ENCODE results near the gene HYI.

The HYI gene

GRCh38 chr1:43444151-43444828 is 9.4 kb downstream of the HYI start:
- DNase-seq (ENCODE audit: low read depth, low spot score): no peak

- no peak for DNase-seq (ENCODE audit: low read depth, low spot score)
These were observed 10.4 kb downstream of the HYI start for GRCh38 chr1:43443197-43443946.

GRCh38 chr1:43442756-43443155 is 11.0 kb downstream of the HYI start:
- DNase-seq (ENCODE audit: low read depth, low spot score): no peak

- no peak for DNase-seq (ENCODE audit: low read depth, low spot score)
These were observed 11.7 kb downstream of the HYI start for GRCh38 chr1:43441894-43442637.

GRCh38 chr1:43441166-43441893 is 12.4 kb downstream of the HYI start:
- DNase-seq (ENCODE audit: low read depth, low spot score): no peak

- DNase-seq (ENCODE audit: low read depth, low spot score): no peak
These were observed 13.4 kb downstream of the HYI start for GRCh38 chr1:43440358-43440757.

- DNase-seq (ENCODE audit: low read depth, low spot score): no peak
These were observed 13.9 kb downstream of the HYI start for GRCh38 chr1:43439781-43440180.

- DNase-seq (ENCODE audit: low read depth, low spot score): no peak
These were observed 14.7 kb downstream of the HYI start for GRCh38 chr1:43438953-43439581.

- no peak for DNase-seq (ENCODE audit: low read depth, low spot score)
These were observed 15.2 kb downstream of the HYI start for GRCh38 chr1:43438576-43438952.

GRCh38 chr1:43438006-43438405 is 15.7 kb downstream of the HYI start:
- DNase-seq (ENCODE audit: low read depth, low spot score): no peak

- DNase-seq (ENCODE audit: low read depth, low spot score): no peak
These were observed 16.4 kb downstream of the HYI start for GRCh38 chr1:43437031-43437973.

- no peak for DNase-seq (ENCODE audit: low read depth, low spot score)
These were observed 17.4 kb downstream of the HYI start for GRCh38 chr1:43436371-43436770.

- DNase-seq (ENCODE audit: low read depth, low spot score): no peak
These were observed 18.3 kb downstream of the HYI start for GRCh38 chr1:43435146-43436145.

GRCh38 chr1:43434256-43434655 is 19.5 kb downstream of the HYI start:
- no peak for DNase-seq (ENCODE audit: low read depth, low spot score)

GRCh38 chr1:43432907-43433306 is 20.8 kb downstream of the HYI start:
- DNase-seq (ENCODE audit: low read depth, low spot score): no peak

GRCh38 chr1:43432171-43432860 is 21.4 kb downstream of the HYI start:
- no peak for DNase-seq (ENCODE audit: low read depth, low spot score)

- no peak for DNase-seq (ENCODE audit: low read depth, low spot score)
These were observed 22.1 kb downstream of the HYI start for GRCh38 chr1:43431676-43432075.

- DNase-seq (ENCODE audit: low read depth, low spot score): no peak
These were observed 22.9 kb downstream of the HYI start for GRCh38 chr1:43430831-43431230.

GRCh38 chr1:43427941-43428340 is 25.8 kb downstream of the HYI start:
- no peak for DNase-seq (ENCODE audit: low read depth, low spot score)
